Natural killer cell (primary cell): ENCODE measurements around the gene ARL15. TPM values are rescaled to one million over a fixed set of nuclear protein-coding genes. Genes with fewer than 3 reads are reported as not detected.

Experiments
- ATAC-seq, 3 donors: fragments of 150-1000 bp in 2 of 3; fragments of 200-7000 bp in 1 of 3; cut with Tn5 transposase; 1 replicate in 1 of 3; 2 replicates in 2 of 3; pipeline ENCODE4 v1.10.0; 2021; ENCODE audit warnings: mild to moderate bottlenecking in 2 of 3, moderate library complexity in 2 of 3
- DNase-seq, 2 donors: peaks; one replicate each; pipeline versions ENCODE4 v3.0.0 to v3.0.0-alpha.2; 2013 to 2021; ENCODE audit warnings: mixed read lengths in 1 of 2
- H3K27ac ChIP-seq: one replicate; pipeline ENCODE4 v1.5.1; 2013; ENCODE audit warnings: mild to moderate bottlenecking, low read length
- H3K27me3 ChIP-seq: one replicate; pipeline ENCODE4 v1.6.1; 2013; ENCODE audit warnings: low read length; ENCODE audit not compliant: control insufficient read depth, insufficient read depth
- H3K36me3 ChIP-seq: one replicate; pipeline ENCODE4 v1.6.1; 2013; ENCODE audit warnings: low read length; ENCODE audit not compliant: control insufficient read depth, insufficient read depth
- H3K4me1 ChIP-seq: one replicate; pipeline ENCODE4 v1.6.1; 2013; ENCODE audit warnings: low read length; ENCODE audit not compliant: control insufficient read depth, insufficient read depth
- H3K4me3 ChIP-seq: one replicate; pipeline ENCODE4 v1.5.1; 2013; ENCODE audit warnings: low read length
- H3K9me3 ChIP-seq: one replicate; pipeline ENCODE4 v1.6.1; 2013; ENCODE audit warnings: low read length; ENCODE audit not compliant: control insufficient read depth, insufficient read depth
- H3K27ac Mint-ChIP-seq, 2 donors: one replicate each; pipeline ENCODE4 v1.8.0; 2022; ENCODE audit warnings: mild to moderate bottlenecking in 2 of 2, mixed read lengths in 2 of 2, moderate library complexity in 1 of 2
- H3K27me3 Mint-ChIP-seq, 2 donors: one replicate each; pipeline ENCODE4 v1.8.0; 2022; ENCODE audit warnings: low read depth in 2 of 2, mixed read lengths in 2 of 2
- H3K36me3 Mint-ChIP-seq: one replicate; pipeline ENCODE4 v1.8.0; 2022; ENCODE audit warnings: mixed read lengths
- H3K4me1 Mint-ChIP-seq, 2 donors: one replicate each; pipeline ENCODE4 v1.8.0; 2022; ENCODE audit warnings: mixed read lengths in 2 of 2
- H3K4me3 Mint-ChIP-seq: one replicate; pipeline ENCODE4 v1.8.0; 2022; ENCODE audit warnings: mild to moderate bottlenecking, moderate library complexity, mixed read lengths
- H3K9me3 Mint-ChIP-seq, 2 donors: one replicate each; pipeline ENCODE4 v1.8.0; 2022; ENCODE audit warnings: mixed read lengths in 2 of 2
- WGBS: methylation state at CpG from one replicate; pipeline ENCODE4 v1.1.7; 2013; ENCODE audit warnings: missing lambda C conversion rate; ENCODE audit not compliant: insufficient coverage; 5-methylcytosine and 5-hydroxymethylcytosine counted together
- intact Hi-C: fragments of 100-400 bp; cut with micrococcal nuclease; formaldehyde crosslinking; loops from one replicate; pipeline ENCODE4 v1.14.2; 2022
- total RNA-seq, 4 donors: library from RNA; stranded (reverse); fragments of 120-200 nt in 1 of 4; gene quantifications; one replicate each; pipeline versions ENCODE4 v1.2.3 to v1.2.4, GENCODE V29; 2013 to 2022
- TF ChIP-seq, protein P1 (sequence below): fragments of 200-600 bp; IDR thresholded peaks from one replicate; pipeline ENCODE4 v1.8.0; 2022; ENCODE audit warnings: antibody characterized with exemption

Gene ARL15
- total RNA-seq, 3 donors from 2014 or later (not counting 1 experiment from before 2014, with no cell fraction given) = 28.9 to 35.1 (median 33.1) TPM

DNA sequence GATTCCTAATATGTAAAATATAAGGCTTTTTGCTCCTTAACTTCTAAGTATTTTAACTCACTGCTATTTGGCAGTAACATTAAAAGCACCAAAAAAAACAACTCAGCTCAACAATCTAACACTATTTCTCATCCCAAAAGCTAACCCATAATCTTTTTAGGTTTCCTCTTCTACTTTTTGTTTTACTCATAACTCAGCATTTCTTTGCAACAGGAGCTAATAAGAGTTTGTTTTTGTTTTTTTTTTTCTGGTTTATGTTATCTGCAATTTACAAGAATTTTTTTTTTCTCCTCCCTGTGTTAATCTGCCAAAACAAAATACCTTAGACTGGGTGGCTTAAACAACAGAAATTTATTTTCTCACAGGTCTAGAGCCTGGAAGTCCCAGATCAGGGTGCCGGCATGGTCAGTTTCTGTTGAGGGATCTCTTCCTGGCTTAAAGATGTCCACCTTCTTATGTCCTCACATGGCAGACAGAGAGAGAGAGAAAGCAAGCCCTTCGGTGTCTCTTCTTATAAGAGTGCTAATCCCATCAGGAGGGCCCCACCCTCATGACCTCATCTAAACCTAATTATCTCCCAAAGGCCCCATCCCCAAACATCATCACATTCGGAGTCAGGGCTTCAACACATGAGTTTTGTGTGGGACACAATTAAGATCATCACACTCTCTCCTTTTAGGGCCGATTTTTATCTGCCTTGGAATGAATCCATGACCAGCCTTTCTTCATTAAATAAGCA is 31.2 kb downstream of the ARL15 start:
- Mint-ChIP-seq H3K9me3 (no peaks in the 10 kb centered on the region), H3K4me3 (no peak overlapping the region), H3K27me3 (no peaks in the 10 kb centered on the region), H3K4me1 (peaks cover 35 to 45% of the 10 kb centered on the region in 2 donors), H3K36me3 (no peaks in the 10 kb centered on the region), H3K27ac (peak overlapping the region; percentile 4 to 9)
- no peaks in the 10 kb centered on the region for H3K27me3 ChIP-seq
- H3K4me1 ChIP-seq = no peaks in the 10 kb centered on the region
- no peaks in the 10 kb centered on the region for H3K9me3 ChIP-seq
- no peak for ATAC-seq
- TF ChIP-seq, protein P1, sequence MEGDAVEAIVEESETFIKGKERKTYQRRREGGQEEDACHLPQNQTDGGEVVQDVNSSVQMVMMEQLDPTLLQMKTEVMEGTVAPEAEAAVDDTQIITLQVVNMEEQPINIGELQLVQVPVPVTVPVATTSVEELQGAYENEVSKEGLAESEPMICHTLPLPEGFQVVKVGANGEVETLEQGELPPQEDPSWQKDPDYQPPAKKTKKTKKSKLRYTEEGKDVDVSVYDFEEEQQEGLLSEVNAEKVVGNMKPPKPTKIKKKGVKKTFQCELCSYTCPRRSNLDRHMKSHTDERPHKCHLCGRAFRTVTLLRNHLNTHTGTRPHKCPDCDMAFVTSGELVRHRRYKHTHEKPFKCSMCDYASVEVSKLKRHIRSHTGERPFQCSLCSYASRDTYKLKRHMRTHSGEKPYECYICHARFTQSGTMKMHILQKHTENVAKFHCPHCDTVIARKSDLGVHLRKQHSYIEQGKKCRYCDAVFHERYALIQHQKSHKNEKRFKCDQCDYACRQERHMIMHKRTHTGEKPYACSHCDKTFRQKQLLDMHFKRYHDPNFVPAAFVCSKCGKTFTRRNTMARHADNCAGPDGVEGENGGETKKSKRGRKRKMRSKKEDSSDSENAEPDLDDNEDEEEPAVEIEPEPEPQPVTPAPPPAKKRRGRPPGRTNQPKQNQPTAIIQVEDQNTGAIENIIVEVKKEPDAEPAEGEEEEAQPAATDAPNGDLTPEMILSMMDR = no peak
- peaks cover 4% of the 10 kb centered on the region for H3K36me3 ChIP-seq
- WGBS = 96% methylated on average over 4 of the region's 4 CpGs
- no peak overlapping the region for H3K4me3 ChIP-seq
- no peak overlapping the region for H3K27ac ChIP-seq
- no peak for DNase-seq
- intact Hi-C loops = no loop called here

DNA sequence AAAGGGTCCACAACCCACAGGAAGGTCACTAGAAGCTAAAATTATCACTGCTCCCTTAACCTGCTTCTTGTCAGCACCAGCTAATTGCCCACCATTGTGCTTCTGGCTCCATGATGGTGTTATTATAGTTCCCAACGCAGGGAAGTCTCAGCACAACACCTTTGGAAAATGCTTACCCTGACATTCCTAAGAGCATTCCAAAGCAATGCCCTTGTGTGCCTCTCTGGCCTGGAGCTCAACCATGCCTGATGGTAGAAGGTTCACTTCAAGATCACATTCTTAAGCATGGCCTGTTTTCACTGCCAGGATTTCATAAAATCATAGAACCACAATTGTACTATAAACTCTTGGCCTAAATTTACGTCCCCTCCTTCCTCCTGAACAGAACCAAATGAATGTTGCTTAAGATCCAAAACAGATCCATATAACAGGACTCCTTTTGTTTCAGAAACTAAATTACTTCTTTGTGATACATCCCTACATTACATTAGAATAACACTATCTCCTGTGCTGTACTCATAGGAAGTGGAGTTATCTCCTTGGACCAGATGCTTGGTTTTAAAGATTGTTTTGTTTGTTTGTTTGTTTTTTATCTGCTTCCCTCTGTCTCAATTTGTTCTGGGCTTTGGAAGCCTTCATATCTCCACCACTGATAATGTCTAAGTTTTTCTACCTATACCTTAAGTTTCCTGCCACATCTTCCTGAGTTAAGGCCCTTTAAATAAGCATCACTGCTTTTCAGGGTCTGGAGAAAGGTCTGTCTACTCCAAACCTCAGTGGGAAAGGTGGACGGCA is 32.1 kb downstream of the ARL15 start:
- H3K36me3 ChIP-seq = peaks cover 4% of the 10 kb centered on the region

DNA sequence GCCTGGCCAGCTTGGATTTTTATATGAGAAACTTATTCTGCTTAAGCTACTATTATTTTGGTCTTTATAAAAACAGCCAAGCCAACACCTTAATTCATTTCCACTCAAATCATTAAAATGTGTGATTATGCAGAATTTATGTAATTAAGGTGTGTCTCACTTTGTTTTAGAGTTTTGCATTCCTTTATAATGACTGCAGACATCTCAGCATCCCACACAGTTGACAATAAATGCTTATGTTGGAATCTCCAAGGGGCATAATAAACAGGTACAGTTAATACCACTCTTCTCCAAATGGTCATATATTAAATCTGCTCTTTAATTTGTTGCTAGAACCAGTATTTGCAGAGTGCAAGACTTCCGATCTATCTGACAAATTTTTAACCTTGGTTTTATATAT is 34.3 kb downstream of the ARL15 start:
- Histone ChIP-seq H3K36me3 (peaks cover 4% of the 10 kb centered on the region), H3K27me3 (no peaks in the 10 kb centered on the region), H3K4me3 (no peak overlapping the region), H3K4me1 (no peaks in the 10 kb centered on the region), H3K9me3 (no peaks in the 10 kb centered on the region), H3K27ac (no peak overlapping the region)
- Mint-ChIP-seq H3K27ac (no peak overlapping the region), H3K27me3 (no peaks in the 10 kb centered on the region), H3K4me1 (peaks cover 35 to 49% of the 10 kb centered on the region in 2 donors), H3K9me3 (no peaks in the 10 kb centered on the region), H3K36me3 (no peaks in the 10 kb centered on the region), H3K4me3 (no peak overlapping the region)
- ATAC-seq (no peak), DNase-seq (no peak)
- intact Hi-C loops = no loop called here
- TF ChIP-seq, protein P1 = no peak
- WGBS = 100% methylated on average over 1 of the region's 1 CpG

More for the DNA sequence above, 32.1 kb downstream of the ARL15 start:
- Histone ChIP-seq H3K4me1 (no peaks in the 10 kb centered on the region), H3K9me3 (no peaks in the 10 kb centered on the region), H3K27ac (no peak overlapping the region), H3K4me3 (no peak overlapping the region), H3K27me3 (no peaks in the 10 kb centered on the region)
- TF ChIP-seq, protein P1 = no peak
- Mint-ChIP-seq H3K4me3 (no peak overlapping the region), H3K36me3 (no peaks in the 10 kb centered on the region), H3K9me3 (no peaks in the 10 kb centered on the region), H3K27me3 (no peaks in the 10 kb centered on the region), H3K4me1 (peaks cover 36 to 49% of the 10 kb centered on the region in 2 donors), H3K27ac (peak overlapping the region; percentile 4 to 9)
- 89% methylated on average over 2 of the region's 3 CpGs for WGBS
- intact Hi-C loops = no loop called here
- no peak for ATAC-seq
- DNase-seq = no peak
